Thyroid gland (tissue), 4 donors: ENCODE results near the gene PLXNC1. TPM values are rescaled to one million over a fixed set of nuclear protein-coding genes. Genes with fewer than 3 reads are reported as not detected.

Experiments used
- DNase-seq, 2 donors: peaks; one replicate each; pipeline ENCODE4 v3.0.0-alpha.2; 2019
- H3K27ac ChIP-seq, 3 donors: fragments of 200-600 bp; sonication (generic); 1 replicate in 2 of 3; 2 replicates in 1 of 3; pipeline ENCODE4 v1.5.1; 2016 to 2019; ENCODE audit warnings: mild to moderate bottlenecking in 1 of 3, moderate library complexity in 1 of 3
- H3K27me3 ChIP-seq: fragments of 200-600 bp; sonication (generic); one replicate; pipeline ENCODE4 v1.5.1; 2019
- H3K36me3 ChIP-seq, 2 donors: fragments of 200-600 bp; sonication (generic); one replicate each; pipeline ENCODE4 v1.5.1; 2016 to 2019
- H3K4me1 ChIP-seq, 2 donors: fragments of 200-600 bp; sonication (generic); one replicate each; pipeline ENCODE4 v1.5.1; 2017 to 2019
- H3K4me3 ChIP-seq, 3 donors: fragments of 200-600 bp; sonication (generic); replicated peaks in 1 of 3; 1 replicate in 2 of 3; 2 replicates in 1 of 3; pipeline ENCODE4 v1.5.1; 2016; ENCODE audit warnings: mild to moderate bottlenecking in 1 of 3
- H3K9me3 ChIP-seq: fragments of 200-600 bp; sonication (generic); one replicate; pipeline ENCODE4 v1.5.1; 2017
- POLR2A ChIP-seq, 2 donors: fragments of 450-650 bp; IDR thresholded peaks; one replicate each; pipeline ENCODE4 v1.6.1; 2017; ENCODE audit warnings: antibody characterized with exemption in 2 of 2, mild to moderate bottlenecking in 2 of 2, moderate library complexity in 1 of 2
- WGBS, 2 donors: methylation state at CpG; one replicate each; pipeline ENCODE4 v1.1.5; 2017; 5-methylcytosine and 5-hydroxymethylcytosine counted together
- intact Hi-C: fragments of 100-400 bp; cut with DNase I; formaldehyde crosslinking; loops from one replicate; pipeline ENCODE4 v1.15.1; 2023
- total RNA-seq, 4 donors: library from RNA; depleted of rRNA; stranded (reverse); fragments of >200 nt; gene quantifications; one replicate each; pipeline ENCODE4 v1.2.3, GENCODE V29; 2016
- TF ChIP-seq, protein P1 (sequence below), 6 experiments: fragments of 200-600 bp in 3 of 6; fragments of 450-650 bp in 3 of 6; sonication (generic) in 3 of 6; IDR thresholded peaks; one replicate each; pipeline ENCODE4 v1.5.1; 2016 to 2019; ENCODE audit warnings: antibody characterized with exemption in 6 of 6, mild to moderate bottlenecking in 2 of 6, inconsistent platforms in 1 of 6, moderate library complexity in 1 of 6

The PLXNC1 gene
- total RNA-seq, 4 donors from 2014 or later, result 4.5 to 7.2 (median 5.1) TPM

DNA sequence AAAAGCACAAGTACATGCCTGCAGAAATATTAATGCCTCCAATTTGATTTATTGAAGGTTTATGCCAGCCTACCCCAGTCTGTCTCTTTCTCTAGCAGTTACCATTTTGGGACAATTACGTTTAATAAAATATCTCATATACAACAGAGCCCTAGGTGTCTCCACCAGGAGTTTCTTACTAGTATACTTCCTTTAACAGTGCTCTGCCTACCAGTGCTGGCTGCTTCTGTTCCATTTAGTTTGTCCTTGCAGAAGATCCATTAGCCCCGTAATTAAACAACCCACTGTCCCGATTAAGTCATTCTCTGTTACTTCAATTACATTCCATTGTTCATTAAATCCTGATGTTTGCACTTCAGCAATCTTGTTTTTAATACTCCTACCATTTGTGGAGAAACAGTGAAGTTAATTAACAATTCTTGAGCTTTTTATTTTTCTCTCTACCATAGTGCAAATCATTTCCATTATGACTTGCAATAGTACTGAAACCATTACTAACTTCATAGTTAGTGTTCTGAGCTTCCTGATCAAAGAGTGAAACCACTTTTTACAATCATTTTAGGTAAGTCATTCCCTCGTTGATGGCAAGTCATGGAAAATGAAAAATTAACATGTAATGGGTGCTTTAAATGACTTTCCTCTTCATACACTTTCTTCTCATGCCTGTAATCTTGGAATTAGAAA, 121.1 kb downstream of the PLXNC1 start:
- Histone ChIP-seq H3K9me3 (no peaks in the 10 kb centered on the region), H3K4me3 (no peak overlapping the region), H3K36me3 (no peaks in the 10 kb centered on the region), H3K4me1 (peaks cover 3 to 4% of the 10 kb centered on the region in 2 donors), H3K27me3 (no peaks in the 10 kb centered on the region), H3K27ac (no peak overlapping the region)
- DNase-seq, result no peak
- TF ChIP-seq, protein P1, sequence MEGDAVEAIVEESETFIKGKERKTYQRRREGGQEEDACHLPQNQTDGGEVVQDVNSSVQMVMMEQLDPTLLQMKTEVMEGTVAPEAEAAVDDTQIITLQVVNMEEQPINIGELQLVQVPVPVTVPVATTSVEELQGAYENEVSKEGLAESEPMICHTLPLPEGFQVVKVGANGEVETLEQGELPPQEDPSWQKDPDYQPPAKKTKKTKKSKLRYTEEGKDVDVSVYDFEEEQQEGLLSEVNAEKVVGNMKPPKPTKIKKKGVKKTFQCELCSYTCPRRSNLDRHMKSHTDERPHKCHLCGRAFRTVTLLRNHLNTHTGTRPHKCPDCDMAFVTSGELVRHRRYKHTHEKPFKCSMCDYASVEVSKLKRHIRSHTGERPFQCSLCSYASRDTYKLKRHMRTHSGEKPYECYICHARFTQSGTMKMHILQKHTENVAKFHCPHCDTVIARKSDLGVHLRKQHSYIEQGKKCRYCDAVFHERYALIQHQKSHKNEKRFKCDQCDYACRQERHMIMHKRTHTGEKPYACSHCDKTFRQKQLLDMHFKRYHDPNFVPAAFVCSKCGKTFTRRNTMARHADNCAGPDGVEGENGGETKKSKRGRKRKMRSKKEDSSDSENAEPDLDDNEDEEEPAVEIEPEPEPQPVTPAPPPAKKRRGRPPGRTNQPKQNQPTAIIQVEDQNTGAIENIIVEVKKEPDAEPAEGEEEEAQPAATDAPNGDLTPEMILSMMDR (IDR thresholded peaks at IDR 0.05), result no peak
- no peak for TF ChIP-seq POLR2A (IDR thresholded peaks at IDR 0.05)
- 90 to 96% methylated on average over 4 of the region's 4 CpGs for WGBS, 2 donors
- intact Hi-C loops, result no loop called here

DNA sequence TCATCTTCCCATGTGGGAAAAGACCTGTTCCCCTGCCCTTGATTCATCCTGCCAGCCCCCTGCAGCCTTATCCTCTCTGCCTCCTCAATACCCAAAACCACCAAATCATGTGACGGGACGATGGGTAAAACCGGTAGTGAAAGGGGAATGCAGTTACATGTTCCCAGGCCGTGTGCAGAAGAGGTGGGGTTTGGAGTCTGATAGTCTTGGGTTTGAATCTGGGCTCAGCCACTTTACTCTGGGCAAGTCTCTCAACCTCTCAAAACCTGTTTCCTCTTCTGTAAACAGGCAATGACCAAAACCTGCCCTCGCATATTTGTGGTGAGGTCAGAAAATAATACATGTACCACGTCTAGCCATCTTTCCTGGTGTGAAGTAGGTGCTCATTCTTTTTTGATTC, 123.0 kb downstream of the PLXNC1 start:
- 84 to 86% methylated on average over 6 of the region's 6 CpGs for WGBS, 2 donors

DNA sequence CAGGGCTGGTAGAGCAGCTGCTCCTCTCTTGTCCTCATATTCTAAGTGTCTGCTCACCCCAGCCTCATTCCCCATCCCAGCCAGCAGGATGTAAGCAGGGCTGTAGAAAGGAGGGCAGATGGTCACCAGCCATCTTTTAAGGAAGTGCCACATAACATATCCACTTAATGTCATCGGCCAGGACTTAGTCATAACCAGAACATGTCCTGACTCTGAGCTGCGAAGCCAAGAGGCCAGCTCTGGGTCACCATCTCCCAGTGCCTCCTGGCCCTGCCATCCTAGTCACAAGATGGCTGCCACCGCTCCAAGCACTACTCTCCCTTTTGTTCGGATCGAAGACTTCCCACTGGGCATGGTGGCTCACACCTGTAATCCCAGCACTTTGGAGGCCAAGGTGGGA, 123.9 kb downstream of the PLXNC1 start:
- H3K27me3 ChIP-seq, result no peaks in the 10 kb centered on the region
- intact Hi-C loops, result no loop called here
- H3K4me3 ChIP-seq, result no peak overlapping the region
- TF ChIP-seq, protein P1 (IDR thresholded peaks at IDR 0.05), result no peak
- no peak for TF ChIP-seq POLR2A (IDR thresholded peaks at IDR 0.05)
- no peak for DNase-seq
- no peaks in the 10 kb centered on the region for H3K9me3 ChIP-seq
- no peaks in the 10 kb centered on the region for H3K36me3 ChIP-seq
- no peaks in the 10 kb centered on the region for H3K4me1 ChIP-seq
- no peak overlapping the region for H3K27ac ChIP-seq
- 88 to 95% methylated on average over 5 of the region's 5 CpGs for WGBS, 2 donors

More for the DNA sequence above, 123.0 kb downstream of the PLXNC1 start:
- DNase-seq, result no peak
- TF ChIP-seq, protein P1 (IDR thresholded peaks at IDR 0.05), result no peak
- TF ChIP-seq POLR2A (IDR thresholded peaks at IDR 0.05), result no peak
- no peak overlapping the region for H3K4me3 ChIP-seq
- H3K9me3 ChIP-seq, result no peaks in the 10 kb centered on the region
- no peaks in the 10 kb centered on the region for H3K4me1 ChIP-seq
- no peak overlapping the region for H3K27ac ChIP-seq
- H3K36me3 ChIP-seq, result no peaks in the 10 kb centered on the region
- intact Hi-C loops, result no loop called here
- no peaks in the 10 kb centered on the region for H3K27me3 ChIP-seq

DNA sequence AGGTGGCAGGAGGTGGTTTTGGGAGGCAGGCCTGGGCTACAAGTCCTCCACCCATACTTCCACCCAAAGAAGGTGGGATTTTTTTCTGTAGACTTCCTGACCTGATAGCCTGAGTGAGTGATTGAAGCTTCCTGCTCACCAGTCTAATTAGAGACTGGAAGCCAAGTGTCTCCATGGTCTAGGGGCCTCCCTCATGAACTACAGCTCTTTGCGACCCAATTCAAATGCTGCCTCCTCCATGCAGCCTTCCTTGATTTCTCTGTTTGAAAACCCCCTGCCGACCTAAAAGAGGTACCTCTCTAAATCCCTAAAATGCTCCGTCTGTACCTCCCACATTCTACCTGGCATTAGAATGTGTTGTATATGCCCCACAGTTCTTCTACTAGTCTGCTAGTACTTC, 124.9 kb downstream of the PLXNC1 start:
- no peak for DNase-seq
- intact Hi-C loops, result no loop called here
- Histone ChIP-seq H3K4me3 (no peak overlapping the region), H3K36me3 (no peaks in the 10 kb centered on the region), H3K9me3 (no peaks in the 10 kb centered on the region), H3K27ac (no peak overlapping the region), H3K27me3 (no peaks in the 10 kb centered on the region), H3K4me1 (peaks cover 3 to 4% of the 10 kb centered on the region in 2 donors)
- TF ChIP-seq, protein P1 (IDR thresholded peaks at IDR 0.05), result no peak
- no peak for TF ChIP-seq POLR2A (IDR thresholded peaks at IDR 0.05)
- WGBS, 2 donors, result 98 to 99% methylated on average over 3 of the region's 3 CpGs

DNA sequence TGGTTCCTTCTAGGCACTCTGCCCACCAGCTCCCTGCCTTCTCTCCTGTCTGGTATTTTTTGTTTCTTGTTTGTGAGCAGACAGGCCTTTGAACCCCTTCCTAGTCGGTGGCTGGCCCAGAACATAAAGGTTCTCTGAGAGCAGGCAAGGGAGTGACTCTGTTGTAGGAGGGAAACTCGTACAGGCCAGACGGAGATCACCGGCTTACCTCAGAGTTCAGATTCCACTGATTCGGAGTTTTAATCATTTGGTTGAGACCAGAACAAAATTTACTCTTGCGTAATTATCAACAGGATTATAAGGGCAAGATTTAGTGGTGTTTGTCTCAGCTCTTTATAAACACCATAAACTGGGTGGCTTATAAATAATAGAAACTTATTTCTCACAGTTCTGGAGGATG, 128.3 kb downstream of the PLXNC1 start:
- DNase-seq, result no peak
- peaks cover 14 to 16% of the 10 kb centered on the region in 2 donors for H3K4me1 ChIP-seq
- H3K9me3 ChIP-seq, result no peaks in the 10 kb centered on the region
- H3K27ac ChIP-seq, result no peak overlapping the region
- no peak for TF ChIP-seq POLR2A (IDR thresholded peaks at IDR 0.05)
- TF ChIP-seq, protein P1 (IDR thresholded peaks at IDR 0.05), result no peak
- intact Hi-C loops, result no loop called here
- 91 to 92% methylated on average over 6 of the region's 6 CpGs for WGBS, 2 donors
- no peaks in the 10 kb centered on the region for H3K27me3 ChIP-seq
- no peaks in the 10 kb centered on the region for H3K36me3 ChIP-seq
- no peak overlapping the region for H3K4me3 ChIP-seq
